H1 (cell line): ENCODE results near the gene NACAD. TPM values are rescaled to one million over a fixed set of nuclear protein-coding genes. Genes with fewer than 3 reads are reported as not detected.

Experiments
- CTCF ChIA-PET: fragments of 300-600 bp; sonication (Branson Sonifier 250); formaldehyde crosslinking; loops from one replicate; lab custom pipeline; 2021; ENCODE audit not compliant: partially characterized antibody; lab: Charles Lee
- POLR2A ChIA-PET: fragments of 300-600 bp; sonication (Branson Sonifier 250); formaldehyde crosslinking; loops from one replicate; lab custom pipeline; 2021; ENCODE audit warnings: inconsistent platforms; ENCODE audit not compliant: partially characterized antibody; lab: Charles Lee
- DNase-seq, 2 experiments: peaks; one replicate each; pipeline versions ENCODE4 v3.0.0 to v3.0.0-alpha.2; 2010 to 2022; ENCODE audit warnings: low spot score in 2 of 2, low read depth in 1 of 2, mixed read lengths in 1 of 2
- FAIRE-seq: peaks from 2 replicates; lab custom pipeline; 2011; peaks lifted over from hg19 to GRCh38; lab: Jason Lieb, UNC
- H2AFZ ChIP-seq: 2 replicates; pipeline ENCODE4 v1.8.1; 2012; ENCODE audit warnings: low read length, inconsistent platforms
- H2AK5ac ChIP-seq: 2 replicates; pipeline ENCODE4 v1.6.1; 2013; ENCODE audit warnings: low read depth, low read length
- H2BK120ac ChIP-seq: replicated peaks from 2 replicates; pipeline ENCODE3; 2013; ENCODE audit warnings: low read depth, low read length, inconsistent platforms
- H2BK12ac ChIP-seq: 2 replicates; pipeline ENCODE4 v1.6.1; 2013; ENCODE audit warnings: low read depth, low read length
- H2BK15ac ChIP-seq: 2 replicates; pipeline ENCODE4 v1.6.1; 2013; ENCODE audit warnings: low read length
- H2BK20ac ChIP-seq: 2 replicates; pipeline ENCODE4 v1.6.1; 2013; ENCODE audit warnings: low read length
- H2BK5ac ChIP-seq: 2 replicates; pipeline ENCODE4 v1.6.1; 2013; ENCODE audit warnings: low read depth, low read length
- H3K14ac ChIP-seq: 2 replicates; pipeline ENCODE4 v1.6.1; 2013; ENCODE audit warnings: inconsistent platforms; ENCODE audit not compliant: insufficient read length
- H3K18ac ChIP-seq: 2 replicates; pipeline ENCODE4 v1.6.1; 2013; ENCODE audit warnings: low read length; ENCODE audit errors: extremely low read depth
- H3K23ac ChIP-seq: 2 replicates; pipeline ENCODE4 v1.6.1; 2013; ENCODE audit warnings: inconsistent platforms; ENCODE audit not compliant: insufficient read length
- H3K23me2 ChIP-seq: 2 replicates; pipeline ENCODE4 v1.6.1; 2013; ENCODE audit warnings: low read depth, low read length
- H3K27ac ChIP-seq: 2 replicates; pipeline ENCODE4 v1.6.1; 2011; ENCODE audit warnings: low read depth, low read length, inconsistent platforms
- H3K27me3 ChIP-seq, 4 experiments: replicated peaks in 1 of 4; 1 replicate in 1 of 4; 2 replicates in 3 of 4; pipeline versions ENCODE4 v1.6.1 to v1.8.1; 2011 to 2013; ENCODE audit warnings: low read length in 3 of 4, mild to moderate bottlenecking in 3 of 4, inconsistent platforms in 2 of 4, mixed read lengths in 2 of 4, moderate library complexity in 1 of 4; ENCODE audit not compliant: control insufficient read depth in 3 of 4, insufficient read depth in 3 of 4; ENCODE audit errors: extremely low read depth in 1 of 4
- H3K36me3 ChIP-seq, 4 experiments: 2 replicates each; pipeline versions ENCODE4 v1.6.1 to v1.8.1; 2011 to 2013; ENCODE audit warnings: mild to moderate bottlenecking in 4 of 4, low read length in 3 of 4, moderate library complexity in 2 of 4, control low read depth in 1 of 4, inconsistent platforms in 1 of 4; ENCODE audit not compliant: insufficient read depth in 4 of 4, control insufficient read depth in 2 of 4
- H3K4ac ChIP-seq: replicated peaks from 2 replicates; pipeline ENCODE3; 2013; ENCODE audit warnings: low read length, low read depth, mixed read lengths, inconsistent platforms; ENCODE audit not compliant: insufficient read length
- H3K4me1 ChIP-seq, 4 experiments: replicated peaks in 1 of 4; 1 replicate in 1 of 4; 2 replicates in 3 of 4; pipeline versions ENCODE4 v1.6.1 to v1.8.1; 2011 to 2013; ENCODE audit warnings: low read length in 3 of 4, inconsistent platforms in 2 of 4, mixed read lengths in 1 of 4; ENCODE audit not compliant: insufficient read depth in 4 of 4, control insufficient read depth in 3 of 4
- H3K4me2 ChIP-seq, 2 experiments: 2 replicates each; pipeline versions ENCODE4 v1.6.1 to v1.8.1; 2011 to 2013; ENCODE audit warnings: low read depth in 2 of 2, low read length in 2 of 2, control low read depth in 1 of 2, inconsistent platforms in 1 of 2, mild to moderate bottlenecking in 1 of 2; ENCODE audit not compliant: insufficient read depth in 1 of 2
- H3K4me3 ChIP-seq, 4 experiments: fragments of 200-600, 300-600 bp in 1 of 4; sonication (generic), shearing (Covaris generic), sonication (Bioruptor Twin) in 1 of 4; 2 replicates each; pipeline versions ENCODE4 v1.5.1 to v1.8.1; 2011 to 2016; ENCODE audit warnings: low read length in 4 of 4, low read depth in 3 of 4, control low read depth in 2 of 4, inconsistent platforms in 2 of 4, mild to moderate bottlenecking in 2 of 4, mixed read lengths in 1 of 4, moderate library complexity in 1 of 4; ENCODE audit not compliant: insufficient read depth in 2 of 4; ENCODE audit errors: extremely low read depth in 1 of 4
- H3K56ac ChIP-seq: replicated peaks from 2 replicates; pipeline ENCODE3; 2013; ENCODE audit warnings: low read depth, mild to moderate bottlenecking, mixed read lengths, low read length, inconsistent platforms; ENCODE audit not compliant: insufficient read length
- H3K79me1 ChIP-seq: 2 replicates; pipeline ENCODE4 v1.6.1; 2013; ENCODE audit warnings: low read depth, low read length, control low read depth
- H3K79me2 ChIP-seq, 2 experiments: 2 replicates each; pipeline versions ENCODE4 v1.6.1 to v1.8.1; 2012 to 2013; ENCODE audit warnings: low read length in 2 of 2, mild to moderate bottlenecking in 2 of 2, inconsistent platforms in 1 of 2; ENCODE audit not compliant: insufficient read depth in 2 of 2, control insufficient read depth in 1 of 2
- H3K9ac ChIP-seq, 4 experiments: replicated peaks in 1 of 4; 1 replicate in 1 of 4; 2 replicates in 3 of 4; pipeline versions ENCODE4 v1.6.1 to v1.8.1; 2011 to 2013; ENCODE audit warnings: low read depth in 3 of 4, low read length in 3 of 4, control low read depth in 2 of 4, mild to moderate bottlenecking in 2 of 4, moderate library complexity in 2 of 4, inconsistent platforms in 1 of 4; ENCODE audit errors: extremely low read depth in 1 of 4
- H3K9me3 ChIP-seq, 2 experiments: 2 replicates each; pipeline versions ENCODE4 v1.6.1 to v1.8.1; 2012 to 2013; ENCODE audit warnings: mild to moderate bottlenecking in 2 of 2, moderate library complexity in 2 of 2, control low read depth in 1 of 2, inconsistent platforms in 1 of 2, low read depth in 1 of 2, low read length in 1 of 2, mixed read lengths in 1 of 2; ENCODE audit not compliant: insufficient read depth in 2 of 2
- H4K20me1 ChIP-seq, 2 experiments: replicated peaks in 1 of 2; 2 replicates each; pipeline versions ENCODE3 to v1.8.1; 2011 to 2013; ENCODE audit warnings: inconsistent platforms in 2 of 2, low read length in 2 of 2, mild to moderate bottlenecking in 1 of 2; ENCODE audit not compliant: insufficient read depth in 2 of 2, control insufficient read depth in 1 of 2
- H4K5ac ChIP-seq: 2 replicates; pipeline ENCODE4 v1.6.1; 2013; ENCODE audit warnings: low read length, low read depth, mixed read lengths, inconsistent platforms; ENCODE audit not compliant: insufficient read length
- H4K8ac ChIP-seq: 2 replicates; pipeline ENCODE4 v1.8.0; 2013; ENCODE audit warnings: mild to moderate bottlenecking, moderate library complexity, low read length, inconsistent platforms; ENCODE audit not compliant: insufficient read depth; ENCODE audit errors: extremely low read depth
- H4K91ac ChIP-seq: replicated peaks from 2 replicates; pipeline ENCODE3; 2013; ENCODE audit warnings: low read length, mixed read lengths, inconsistent platforms; ENCODE audit not compliant: insufficient read length
- BACH1 ChIP-seq: IDR thresholded peaks from 2 replicates; pipeline ENCODE4 v1.6.1; 2012; ENCODE audit warnings: low read length, improper control_type of control experiment
- BCL11A ChIP-seq, 2 experiments: IDR thresholded peaks; one replicate each; pipeline ENCODE4 v1.6.1; 2011; ENCODE audit warnings: low read depth in 2 of 2, low read length in 2 of 2, mild to moderate bottlenecking in 2 of 2
- BRCA1 ChIP-seq: IDR thresholded peaks from 2 replicates; pipeline ENCODE4 v1.6.1; 2012; ENCODE audit warnings: low read depth, low read length, improper control_type of control experiment
- GTF2F1 ChIP-seq: IDR thresholded peaks from 2 replicates; pipeline ENCODE4 v1.6.1; 2012; ENCODE audit warnings: low read depth, low read length, improper control_type of control experiment, borderline replicate concordance
- HDAC6 ChIP-seq: IDR thresholded peaks from one replicate; pipeline ENCODE4 v1.7.1; 2012; ENCODE audit warnings: low read depth, mild to moderate bottlenecking, inconsistent platforms, low read length, moderate library complexity
- JUN ChIP-seq: IDR thresholded peaks from 2 replicates; pipeline ENCODE4 v1.6.1; 2011; ENCODE audit warnings: low read depth, mild to moderate bottlenecking, improper control_type of control experiment, low read length
- POLR2AphosphoS5 ChIP-seq: IDR thresholded peaks from 2 replicates; pipeline ENCODE4 v1.6.1; 2011; ENCODE audit warnings: low read depth, low read length
- SUZ12 ChIP-seq: fragments of 200-600 bp; sonication (generic); IDR thresholded peaks from 2 replicates; pipeline ENCODE4 v1.6.1; 2012; ENCODE audit warnings: mild to moderate bottlenecking, inconsistent platforms, low read length, moderate library complexity, mixed read lengths
- TEAD4 ChIP-seq: IDR thresholded peaks from 2 replicates; pipeline ENCODE4 v1.6.1; 2012; ENCODE audit warnings: low read depth, low read length, inconsistent platforms, mixed read lengths
- WGBS, 2 experiments: shearing (Covaris generic) in 1 of 2; methylation state at CpG; one replicate each; pipeline versions ENCODE4 v1.1.6 to v1.1.7; 2013 to 2015; ENCODE audit warnings: low lambda C conversion rate in 2 of 2, mixed read lengths in 2 of 2, inconsistent platforms in 1 of 2, low coverage in 1 of 2, missing lambda C conversion rate in 1 of 2; ENCODE audit not compliant: insufficient replicate concordance in 2 of 2, insufficient coverage in 1 of 2, insufficient read length in 1 of 2; ENCODE audit errors: extremely low coverage in 1 of 2, missing lambda C conversion rate in 1 of 2; 5-methylcytosine and 5-hydroxymethylcytosine counted together
- polyA plus RNA-seq, 7 experiments: library from polyadenylated mRNA; depleted of rRNA in 3 of 7; stranded (reverse) in 5 of 7; unstranded in 2 of 7; fragments of >200 nt in 5 of 7; fragments of 200-250 nt in 2 of 7; gene quantifications; 1 replicate in 5 of 7; 2 replicates in 1 of 7; 4 replicates in 1 of 7; pipeline versions ENCODE4 v1.2.1 to v1.2.3, GENCODE V29; 2011 to 2013; ENCODE audit warnings: missing spikeins in 2 of 7, mixed read lengths in 2 of 7
- total RNA-seq: library from RNA; stranded (reverse); fragmentation: NEBNext Ultra II Directional; extraction: Animal tissue kit (Norgen Biotek cat#: 25700); gene quantifications from 2 replicates; pipeline ENCODE4 v1.2.1, GENCODE V29; 2021
- TF ChIP-seq, protein P1 (sequence below): IDR thresholded peaks from 2 replicates; pipeline ENCODE4 v1.6.1; 2012; ENCODE audit warnings: inconsistent platforms
- TF ChIP-seq, protein P2 (sequence below): IDR thresholded peaks from 2 replicates; pipeline ENCODE4 v1.6.1; 2012; ENCODE audit warnings: low read length, inconsistent platforms

NACAD gene
- total and polyA plus RNA-seq, 2 of the 8 experiments (the other 6 are each of a cell fraction or from before 2014, with no cell fraction given), result 1.3 to 6.0 TPM

DNA sequence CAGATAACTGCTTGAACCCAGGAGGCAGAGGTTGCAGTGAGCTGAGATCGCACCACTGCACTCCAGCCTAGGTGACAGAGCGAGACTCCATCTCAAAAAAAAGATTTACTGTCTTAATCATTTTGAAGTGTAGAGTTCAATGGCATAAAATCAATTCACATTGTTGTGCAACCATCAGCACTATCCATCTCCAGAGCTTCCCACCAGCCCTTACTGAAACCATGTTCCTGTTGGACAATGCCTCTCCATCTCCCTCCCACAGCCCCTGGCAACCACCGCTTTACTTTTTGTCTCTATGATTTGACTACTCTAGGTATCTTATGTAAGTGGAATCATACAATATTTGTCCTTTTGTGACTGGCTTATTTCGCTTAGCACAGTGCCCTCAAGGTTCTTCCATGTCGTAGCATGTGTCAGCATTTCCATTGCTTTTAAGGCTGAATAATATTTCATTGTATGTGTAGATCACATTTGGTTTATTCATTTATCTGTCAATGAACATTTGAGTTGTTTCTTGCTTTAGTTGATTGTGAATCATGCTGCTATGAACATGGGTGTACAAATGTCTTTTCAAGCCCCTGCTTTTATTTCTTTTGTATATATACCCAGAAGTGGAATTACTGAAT is 33.1 kb downstream of the NACAD start:
- no peak for FAIRE-seq
- no peak for TF ChIP-seq BCL11A (IDR thresholded peaks at IDR 0.05; ENCODE audit: low read depth in 2 of 2, low read length in 2 of 2)
- no peak for TF ChIP-seq POLR2AphosphoS5
- TF ChIP-seq, protein P1, sequence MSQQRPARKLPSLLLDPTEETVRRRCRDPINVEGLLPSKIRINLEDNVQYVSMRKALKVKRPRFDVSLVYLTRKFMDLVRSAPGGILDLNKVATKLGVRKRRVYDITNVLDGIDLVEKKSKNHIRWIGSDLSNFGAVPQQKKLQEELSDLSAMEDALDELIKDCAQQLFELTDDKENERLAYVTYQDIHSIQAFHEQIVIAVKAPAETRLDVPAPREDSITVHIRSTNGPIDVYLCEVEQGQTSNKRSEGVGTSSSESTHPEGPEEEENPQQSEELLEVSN, result no peak
- no peak for TF ChIP-seq BACH1
- TF ChIP-seq SUZ12, result no peak
- TF ChIP-seq JUN, result no peak
- no peak for TF ChIP-seq TEAD4
- no peak for TF ChIP-seq BRCA1
- TF ChIP-seq, protein P2, sequence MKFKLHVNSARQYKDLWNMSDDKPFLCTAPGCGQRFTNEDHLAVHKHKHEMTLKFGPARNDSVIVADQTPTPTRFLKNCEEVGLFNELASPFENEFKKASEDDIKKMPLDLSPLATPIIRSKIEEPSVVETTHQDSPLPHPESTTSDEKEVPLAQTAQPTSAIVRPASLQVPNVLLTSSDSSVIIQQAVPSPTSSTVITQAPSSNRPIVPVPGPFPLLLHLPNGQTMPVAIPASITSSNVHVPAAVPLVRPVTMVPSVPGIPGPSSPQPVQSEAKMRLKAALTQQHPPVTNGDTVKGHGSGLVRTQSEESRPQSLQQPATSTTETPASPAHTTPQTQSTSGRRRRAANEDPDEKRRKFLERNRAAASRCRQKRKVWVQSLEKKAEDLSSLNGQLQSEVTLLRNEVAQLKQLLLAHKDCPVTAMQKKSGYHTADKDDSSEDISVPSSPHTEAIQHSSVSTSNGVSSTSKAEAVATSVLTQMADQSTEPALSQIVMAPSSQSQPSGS, result no peak
- no peak for TF ChIP-seq HDAC6
- no peak for TF ChIP-seq GTF2F1

More for the DNA sequence above, 33.1 kb downstream of the NACAD start:
- Histone ChIP-seq H2BK120ac (no peak overlapping the region), H2BK20ac (no peak overlapping the region), H3K9me3 (no peaks in the 10 kb centered on the region), H3K4ac (no peak overlapping the region), H2AFZ (no peak overlapping the region), H3K79me1 (no peaks in the 10 kb centered on the region; the same call in 1 of the 2 replicates), H3K27me3 (no peaks in the 10 kb centered on the region), H3K27ac (no peak overlapping the region), H3K4me2 (no peak overlapping the region), H3K23me2 (no peaks in the 10 kb centered on the region), H2BK5ac (no peak overlapping the region), H2BK15ac (no peak overlapping the region), H3K4me1 (no peaks in the 10 kb centered on the region), H3K23ac (no peak overlapping the region), H4K8ac (no peak overlapping the region), H4K91ac (no peak overlapping the region), H3K36me3 (peaks cover 0 to 2% (median 0%) of the 10 kb centered on the region in 4 experiments; a peak in 1 of 8 replicates), H3K18ac (no peak overlapping the region), H3K4me3 (no peak overlapping the region), H3K14ac (no peak overlapping the region), H3K56ac (no peak overlapping the region), H2AK5ac (no peak overlapping the region), H3K79me2 (no peaks in the 10 kb centered on the region), H4K5ac (no peak overlapping the region), H2BK12ac (no peak overlapping the region), H4K20me1 (peaks cover 0 to 7% of the 10 kb centered on the region in 2 experiments), H3K9ac (no peak overlapping the region)
- WGBS, 2 experiments, result 94% methylated on average over 5 of the region's 5 CpGs; no CpG with 5 or more reads in 1 of the 2 experiments
- ChIA-PET CTCF (no interaction called here), POLR2A (interaction anchor here (1.2 kb wide), 1 partner anchor 259 kb away, joined by 3 read pairs; no protein-coding TSS in a partner anchor)
- no peak for DNase-seq
